Measurements from ENCODE around the gene HMGXB3. TPM values are rescaled to one million over a fixed set of nuclear protein-coding genes. Genes with fewer than 3 reads are reported as not detected.

Gene HMGXB3
- total RNA-seq, 2 donors from 2014 or later: 21.8 to 40.2 TPM

- Histone ChIP-seq H3K36me3 (peaks cover 15% of the 10 kb centered on the region), H3K9ac (ENCODE audit: low read depth in 2 of 2, low read length in 2 of 2) (no peak overlapping the region), H3K27ac (no peak overlapping the region), H3K9me3 (no peaks in the 10 kb centered on the region), H3K27me3 (no peaks in the 10 kb centered on the region), H3K4me3 (no peak overlapping the region), H3K4me1 (no peaks in the 10 kb centered on the region)
- intact Hi-C loops (cut with DNase I): no loop called here
- no peak for DNase-seq
- TF ChIP-seq CTCF (IDR thresholded peaks at IDR 0.05): no peak
Measured at GRCh38 chr5:150016537-150016936, 16.0 kb downstream of the HMGXB3 start.

- H3K9ac ChIP-seq (ENCODE audit: low read depth in 2 of 2, low read length in 2 of 2): no peak overlapping the region
Measured at GRCh38 chr5:150017226-150018005, 16.9 kb downstream of the HMGXB3 start.

GRCh38 chr5:150020249-150020648 is 19.7 kb downstream of the HMGXB3 start:
- H3K4me3 ChIP-seq: no peak overlapping the region
- no peaks in the 10 kb centered on the region for H3K27me3 ChIP-seq
- no peak for DNase-seq
- H3K27ac ChIP-seq: no peak overlapping the region
- no peak overlapping the region for H3K9ac ChIP-seq (ENCODE audit: low read depth in 2 of 2, low read length in 2 of 2)
- no peak for TF ChIP-seq CTCF (IDR thresholded peaks at IDR 0.05)
- H3K9me3 ChIP-seq: no peaks in the 10 kb centered on the region
- intact Hi-C loops (cut with DNase I): no loop called here
- no peaks in the 10 kb centered on the region for H3K4me1 ChIP-seq
- peaks cover 14% of the 10 kb centered on the region for H3K36me3 ChIP-seq

More at GRCh38 chr5:150017226-150018005, 16.9 kb downstream of the HMGXB3 start:
- no peak for TF ChIP-seq CTCF (IDR thresholded peaks at IDR 0.05)
- Histone ChIP-seq H3K9me3 (no peaks in the 10 kb centered on the region), H3K4me1 (no peaks in the 10 kb centered on the region), H3K36me3 (peaks cover 15% of the 10 kb centered on the region), H3K27me3 (no peaks in the 10 kb centered on the region), H3K4me3 (no peak overlapping the region), H3K27ac (no peak overlapping the region)
- intact Hi-C loops (cut with DNase I): no loop called here
- DNase-seq: no peak

GRCh38 chr5:150021491-150022157 is 21.1 kb downstream of the HMGXB3 start:
- intact Hi-C loops (cut with DNase I): no loop called here
- Histone ChIP-seq H3K36me3 (peaks cover 14% of the 10 kb centered on the region), H3K9ac (ENCODE audit: low read depth in 2 of 2, low read length in 2 of 2) (no peak overlapping the region), H3K27me3 (no peaks in the 10 kb centered on the region), H3K9me3 (no peaks in the 10 kb centered on the region), H3K27ac (no peak overlapping the region), H3K4me3 (no peak overlapping the region), H3K4me1 (no peaks in the 10 kb centered on the region)
- no peak for TF ChIP-seq CTCF (IDR thresholded peaks at IDR 0.05)
- no peak for DNase-seq

GRCh38 chr5:150022158-150022531 is 21.6 kb downstream of the HMGXB3 start:
- no peaks in the 10 kb centered on the region for H3K27me3 ChIP-seq
- H3K27ac ChIP-seq: no peak overlapping the region
- H3K4me1 ChIP-seq: no peaks in the 10 kb centered on the region
- peaks cover 14% of the 10 kb centered on the region for H3K36me3 ChIP-seq
- no peak for DNase-seq
- no peak overlapping the region for H3K4me3 ChIP-seq
- intact Hi-C loops (cut with DNase I): no loop called here
- H3K9me3 ChIP-seq: no peaks in the 10 kb centered on the region
- H3K9ac ChIP-seq (ENCODE audit: low read depth in 2 of 2, low read length in 2 of 2): no peak overlapping the region
- no peak for TF ChIP-seq CTCF (IDR thresholded peaks at IDR 0.05)
